Stimulated activated effector memory CD8-positive, alpha-beta T cell treated with anti-CD3 and anti-CD28 coated beads, Interleukin-12 subunit alpha, Interleukin-12 subunit beta, amount 100 ng/mL, for 72 hours (primary cell): Measurements from ENCODE around the gene PADI4.

ENCODE experiments used
- ATAC-seq: fragments of 150-1000 bp; cut with Tn5 transposase; 2 replicates; pipeline ENCODE4 v1.10.0; 2021
- DNase-seq, 2 donors: peaks; one replicate each; pipeline ENCODE4 v3.0.0; 2021 to 2022; ENCODE audit warnings: low spot score in 2 of 2
- H3K27ac Mint-ChIP-seq: one replicate; pipeline ENCODE4 v1.8.0; 2022; ENCODE audit warnings: mild to moderate bottlenecking, mixed read lengths
- H3K36me3 Mint-ChIP-seq: one replicate; pipeline ENCODE4 v1.8.0; 2022; ENCODE audit warnings: mild to moderate bottlenecking, mixed read lengths
- H3K4me1 Mint-ChIP-seq: one replicate; pipeline ENCODE4 v1.8.0; 2022; ENCODE audit warnings: mixed read lengths
- H3K4me3 Mint-ChIP-seq: one replicate; pipeline ENCODE4 v1.8.0; 2022; ENCODE audit warnings: mild to moderate bottlenecking, mixed read lengths
- H3K9me3 Mint-ChIP-seq: one replicate; pipeline ENCODE4 v1.8.0; 2022; ENCODE audit warnings: mixed read lengths

PADI4 gene

GRCh38 chr1:17348593-17349234 lies 40.7 kb downstream of the PADI4 start:
- H3K9me3 Mint-ChIP-seq: peaks cover 4% of the 10 kb centered on the region
- no peak overlapping the region for H3K27ac Mint-ChIP-seq
- no peak overlapping the region for H3K4me3 Mint-ChIP-seq
- DNase-seq: no peak
- H3K36me3 Mint-ChIP-seq: no peaks in the 10 kb centered on the region
- ATAC-seq: no peak
- H3K4me1 Mint-ChIP-seq: no peaks in the 10 kb centered on the region

- no peak overlapping the region for H3K27ac Mint-ChIP-seq
- H3K4me3 Mint-ChIP-seq: no peak overlapping the region
- no peaks in the 10 kb centered on the region for H3K9me3 Mint-ChIP-seq
- no peaks in the 10 kb centered on the region for H3K4me1 Mint-ChIP-seq
- H3K36me3 Mint-ChIP-seq: no peaks in the 10 kb centered on the region
- ATAC-seq (no peak), DNase-seq (no peak)
Measured at GRCh38 chr1:17350083-17350482, 42.1 kb downstream of the PADI4 start.

- H3K9me3 Mint-ChIP-seq: no peaks in the 10 kb centered on the region
- no peak overlapping the region for H3K27ac Mint-ChIP-seq
- no peak for DNase-seq
- no peaks in the 10 kb centered on the region for H3K4me1 Mint-ChIP-seq
- H3K4me3 Mint-ChIP-seq: no peak overlapping the region
- ATAC-seq: no peak
- H3K36me3 Mint-ChIP-seq: no peaks in the 10 kb centered on the region
Measured at GRCh38 chr1:17350928-17351446, 43.0 kb downstream of the PADI4 start.

GRCh38 chr1:17351598-17352324 lies 43.8 kb downstream of the PADI4 start:
- Mint-ChIP-seq H3K4me3 (no peak overlapping the region), H3K27ac (no peak overlapping the region), H3K9me3 (no peaks in the 10 kb centered on the region), H3K36me3 (no peaks in the 10 kb centered on the region), H3K4me1 (peaks cover 7% of the 10 kb centered on the region)
- ATAC-seq (no peak), DNase-seq (no peak)

- ATAC-seq (no peak), DNase-seq (no peak)
- Mint-ChIP-seq H3K9me3 (no peaks in the 10 kb centered on the region), H3K4me1 (peaks cover 7% of the 10 kb centered on the region), H3K4me3 (no peak overlapping the region), H3K27ac (no peak overlapping the region), H3K36me3 (no peaks in the 10 kb centered on the region)
Measured at GRCh38 chr1:17352419-17352909, 44.5 kb downstream of the PADI4 start.

GRCh38 chr1:17355898-17356297 lies 47.9 kb downstream of the PADI4 start:
- Mint-ChIP-seq H3K9me3 (no peaks in the 10 kb centered on the region), H3K27ac (no peak overlapping the region), H3K4me1 (peaks cover 7% of the 10 kb centered on the region), H3K4me3 (peak overlapping the region; percentile 14), H3K36me3 (no peaks in the 10 kb centered on the region)
- ATAC-seq (peak; percentile 43), DNase-seq (no peak)

- Mint-ChIP-seq H3K4me3 (peak overlapping the region; percentile 14), H3K27ac (no peak overlapping the region), H3K9me3 (no peaks in the 10 kb centered on the region), H3K4me1 (peaks cover 7% of the 10 kb centered on the region), H3K36me3 (no peaks in the 10 kb centered on the region)
- ATAC-seq (no peak), DNase-seq (no peak)
Measured at GRCh38 chr1:17356387-17357026, 48.5 kb downstream of the PADI4 start.

- Mint-ChIP-seq H3K9me3 (no peaks in the 10 kb centered on the region), H3K36me3 (no peaks in the 10 kb centered on the region), H3K27ac (no peak overlapping the region), H3K4me1 (peaks cover 7% of the 10 kb centered on the region), H3K4me3 (no peak overlapping the region)
- ATAC-seq: no peak
- DNase-seq: no peak
Measured at GRCh38 chr1:17358557-17358956, 50.6 kb downstream of the PADI4 start.

GRCh38 chr1:17359031-17359430 lies 51.0 kb downstream of the PADI4 start:
- no peaks in the 10 kb centered on the region for H3K36me3 Mint-ChIP-seq
- H3K4me3 Mint-ChIP-seq: no peak overlapping the region
- no peaks in the 10 kb centered on the region for H3K9me3 Mint-ChIP-seq
- peaks cover 7% of the 10 kb centered on the region for H3K4me1 Mint-ChIP-seq
- H3K27ac Mint-ChIP-seq: no peak overlapping the region
- DNase-seq (no peak), ATAC-seq (no peak)

- Mint-ChIP-seq H3K36me3 (no peaks in the 10 kb centered on the region), H3K9me3 (no peaks in the 10 kb centered on the region), H3K27ac (no peak overlapping the region), H3K4me3 (no peak overlapping the region), H3K4me1 (peaks cover 7% of the 10 kb centered on the region)
- DNase-seq (no peak), ATAC-seq (no peak)
Measured at GRCh38 chr1:17359808-17360207, 51.8 kb downstream of the PADI4 start.

GRCh38 chr1:17360272-17360956 lies 52.4 kb downstream of the PADI4 start:
- Mint-ChIP-seq H3K4me3 (no peak overlapping the region), H3K4me1 (peaks cover 7% of the 10 kb centered on the region), H3K27ac (no peak overlapping the region), H3K36me3 (no peaks in the 10 kb centered on the region), H3K9me3 (no peaks in the 10 kb centered on the region)
- ATAC-seq: no peak
- DNase-seq: no peak

GRCh38 chr1:17361687-17362086 lies 53.7 kb downstream of the PADI4 start:
- no peak for ATAC-seq
- no peaks in the 10 kb centered on the region for H3K9me3 Mint-ChIP-seq
- no peak overlapping the region for H3K27ac Mint-ChIP-seq
- peaks cover under 1% of the 10 kb centered on the region for H3K4me1 Mint-ChIP-seq
- no peak overlapping the region for H3K4me3 Mint-ChIP-seq
- H3K36me3 Mint-ChIP-seq: no peaks in the 10 kb centered on the region
- DNase-seq: no peak

- H3K4me3 Mint-ChIP-seq: no peak overlapping the region
- no peaks in the 10 kb centered on the region for H3K4me1 Mint-ChIP-seq
- H3K36me3 Mint-ChIP-seq: no peaks in the 10 kb centered on the region
- ATAC-seq (no peak), DNase-seq (no peak)
- H3K9me3 Mint-ChIP-seq: no peaks in the 10 kb centered on the region
- no peak overlapping the region for H3K27ac Mint-ChIP-seq
Measured at GRCh38 chr1:17363351-17363750, 55.4 kb downstream of the PADI4 start.

GRCh38 chr1:17363771-17364170 lies 55.8 kb downstream of the PADI4 start:
- no peak for ATAC-seq
- Mint-ChIP-seq H3K4me3 (no peak overlapping the region), H3K36me3 (no peaks in the 10 kb centered on the region), H3K9me3 (no peaks in the 10 kb centered on the region), H3K4me1 (no peaks in the 10 kb centered on the region), H3K27ac (no peak overlapping the region)
- no peak for DNase-seq

GRCh38 chr1:17365293-17365692 lies 57.3 kb downstream of the PADI4 start:
- Mint-ChIP-seq H3K4me1 (no peaks in the 10 kb centered on the region), H3K27ac (no peak overlapping the region), H3K36me3 (no peaks in the 10 kb centered on the region), H3K9me3 (no peaks in the 10 kb centered on the region), H3K4me3 (no peak overlapping the region)
- ATAC-seq (no peak), DNase-seq (no peak)
